ENCODE measurements around the gene KRT37.
A peak's percentile ranks its signal among the peaks of the same experiment; 100 is the strongest.

KRT37 gene

GRCh38 chr17:41418116-41418860 is 6.1 kb downstream of the KRT37 start:
- H3K79me2 ChIP-seq (ENCODE audit: insufficient read depth, low read length), result no peaks in the 10 kb centered on the region
- H3K4me1 ChIP-seq (ENCODE audit: insufficient read depth, low read length), result no peaks in the 10 kb centered on the region
- H2AFZ ChIP-seq (ENCODE audit: low read depth, low read length), result no peak overlapping the region
- ATAC-seq (ENCODE audit: insufficient read depth, low read depth), result no peak
- H3K9ac ChIP-seq (ENCODE audit: low read depth, low read length), result no peak overlapping the region
- no peak for TF ChIP-seq CTCF (IDR thresholded peaks at IDR 0.05; ENCODE audit: borderline replicate concordance, extremely low read depth, low read length, poor library complexity, severe bottlenecking)
- no peak for TF ChIP-seq EZH2 (IDR thresholded peaks at IDR 0.05; ENCODE audit: borderline replicate concordance, low read depth, low read length, severe bottlenecking)
- DNase-seq, result no peak
- peaks cover 8% of the 10 kb centered on the region for H3K27me3 ChIP-seq (ENCODE audit: insufficient read depth, low read length, poor library complexity)
- no peaks in the 10 kb centered on the region for H3K36me3 ChIP-seq (ENCODE audit: insufficient read depth, low read length)
- no peaks in the 10 kb centered on the region; the same call in 1 of the 2 replicates for H4K20me1 ChIP-seq (ENCODE audit: insufficient read depth, low read length)
- H3K9me3 ChIP-seq (ENCODE audit: insufficient read depth, low read length, severe bottlenecking), result no peaks in the 10 kb centered on the region
- no peak overlapping the region for H3K4me2 ChIP-seq (ENCODE audit: insufficient read depth, low read length)
- no peak overlapping the region for H3K4me3 ChIP-seq (ENCODE audit: low read depth in 1 of 2, low read length in 2 of 2)
- H3K27ac ChIP-seq (ENCODE audit: low read length), result no peak overlapping the region

- Histone ChIP-seq H3K9ac (ENCODE audit: low read depth, low read length) (no peak overlapping the region), H3K36me3 (ENCODE audit: insufficient read depth, low read length) (no peaks in the 10 kb centered on the region), H4K20me1 (ENCODE audit: insufficient read depth, low read length) (no peaks in the 10 kb centered on the region), H3K79me2 (ENCODE audit: insufficient read depth, low read length) (no peaks in the 10 kb centered on the region), H3K4me1 (ENCODE audit: insufficient read depth, low read length) (no peaks in the 10 kb centered on the region), H3K9me3 (ENCODE audit: insufficient read depth, low read length, severe bottlenecking) (no peaks in the 10 kb centered on the region), H3K27me3 (ENCODE audit: insufficient read depth, low read length, poor library complexity) (peaks cover 8% of the 10 kb centered on the region), H2AFZ (ENCODE audit: low read depth, low read length) (no peak overlapping the region), H3K4me3 (ENCODE audit: low read depth in 1 of 2, low read length in 2 of 2) (no peak overlapping the region), H3K27ac (ENCODE audit: low read length) (no peak overlapping the region), H3K4me2 (ENCODE audit: insufficient read depth, low read length) (no peak overlapping the region)
- ATAC-seq (ENCODE audit: insufficient read depth, low read depth), result no peak
- DNase-seq, result no peak
- TF ChIP-seq EZH2 (IDR thresholded peaks at IDR 0.05; ENCODE audit: borderline replicate concordance, low read depth, low read length, severe bottlenecking), result no peak
- peak; percentile 45 for TF ChIP-seq CTCF (IDR thresholded peaks at IDR 0.05; ENCODE audit: borderline replicate concordance, extremely low read depth, low read length, poor library complexity, severe bottlenecking)
Measured at GRCh38 chr17:41417576-41418015, 6.8 kb downstream of the KRT37 start.

DNA sequence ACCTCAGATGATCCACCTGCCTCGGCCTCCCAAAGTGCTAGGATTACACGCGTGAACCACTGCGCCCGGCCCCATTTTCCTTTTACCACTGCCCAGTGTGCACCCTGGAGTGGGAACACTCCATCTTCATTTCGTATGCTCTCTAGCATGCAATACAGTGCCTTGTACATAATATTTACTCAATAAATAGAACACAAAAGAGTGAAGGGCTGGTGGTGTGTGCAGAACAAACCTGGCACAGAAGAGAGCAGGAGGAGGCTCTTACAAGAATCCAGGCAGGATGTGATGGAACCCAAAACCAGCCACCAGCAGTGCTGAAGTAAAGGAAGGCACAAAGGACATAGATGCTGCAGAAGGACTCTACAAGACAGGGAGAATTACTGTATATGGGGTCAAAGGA is 7.3 kb downstream of the KRT37 start:
- Histone ChIP-seq H3K4me2 (ENCODE audit: insufficient read depth, low read length) (no peak overlapping the region), H3K79me2 (ENCODE audit: insufficient read depth, low read length) (no peaks in the 10 kb centered on the region), H2AFZ (ENCODE audit: low read depth, low read length) (no peak overlapping the region), H3K9ac (ENCODE audit: low read depth, low read length) (no peak overlapping the region), H3K27ac (ENCODE audit: low read length) (no peak overlapping the region), H3K27me3 (ENCODE audit: insufficient read depth, low read length, poor library complexity) (peaks cover 6% of the 10 kb centered on the region), H3K9me3 (ENCODE audit: insufficient read depth, low read length, severe bottlenecking) (no peaks in the 10 kb centered on the region), H3K4me3 (ENCODE audit: low read depth in 1 of 2, low read length in 2 of 2) (no peak overlapping the region), H3K4me1 (ENCODE audit: insufficient read depth, low read length) (no peaks in the 10 kb centered on the region), H3K36me3 (ENCODE audit: insufficient read depth, low read length) (no peaks in the 10 kb centered on the region), H4K20me1 (ENCODE audit: insufficient read depth, low read length) (no peaks in the 10 kb centered on the region)
- ATAC-seq (ENCODE audit: insufficient read depth, low read depth) (no peak), DNase-seq (no peak)
- no peak for TF ChIP-seq EZH2 (IDR thresholded peaks at IDR 0.05; ENCODE audit: borderline replicate concordance, low read depth, low read length, severe bottlenecking)
- TF ChIP-seq CTCF (IDR thresholded peaks at IDR 0.05; ENCODE audit: borderline replicate concordance, extremely low read depth, low read length, poor library complexity, severe bottlenecking), result no peak
